Measurements from ENCODE around the gene FMNL2.

Gene FMNL2

DNA sequence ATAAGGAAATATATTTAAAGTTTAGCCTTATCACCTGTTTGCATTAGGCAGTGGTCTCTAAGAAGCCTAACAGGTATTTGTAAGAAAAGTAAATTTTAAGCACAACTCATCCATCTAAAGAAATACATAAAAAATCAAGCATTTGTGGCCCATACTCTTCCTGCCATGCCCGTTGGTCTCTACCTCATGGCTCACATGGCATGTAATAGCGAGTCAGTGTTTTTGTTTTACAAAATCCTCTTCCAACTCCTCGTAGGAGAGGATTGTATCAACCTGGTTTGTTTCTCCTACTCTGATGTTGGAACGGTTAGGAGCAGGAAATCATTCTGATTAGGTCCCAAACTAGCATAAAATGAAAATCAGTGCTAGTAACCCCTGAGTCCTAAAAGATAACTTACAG is 91.8 kb downstream of the FMNL2 start:
- no peak for DNase-seq (ENCODE audit: low spot score)

- no peak for DNase-seq (ENCODE audit: low spot score)
These were observed 92.9 kb downstream of the FMNL2 start for GRCh38 chr2:152427902-152428301.

DNA sequence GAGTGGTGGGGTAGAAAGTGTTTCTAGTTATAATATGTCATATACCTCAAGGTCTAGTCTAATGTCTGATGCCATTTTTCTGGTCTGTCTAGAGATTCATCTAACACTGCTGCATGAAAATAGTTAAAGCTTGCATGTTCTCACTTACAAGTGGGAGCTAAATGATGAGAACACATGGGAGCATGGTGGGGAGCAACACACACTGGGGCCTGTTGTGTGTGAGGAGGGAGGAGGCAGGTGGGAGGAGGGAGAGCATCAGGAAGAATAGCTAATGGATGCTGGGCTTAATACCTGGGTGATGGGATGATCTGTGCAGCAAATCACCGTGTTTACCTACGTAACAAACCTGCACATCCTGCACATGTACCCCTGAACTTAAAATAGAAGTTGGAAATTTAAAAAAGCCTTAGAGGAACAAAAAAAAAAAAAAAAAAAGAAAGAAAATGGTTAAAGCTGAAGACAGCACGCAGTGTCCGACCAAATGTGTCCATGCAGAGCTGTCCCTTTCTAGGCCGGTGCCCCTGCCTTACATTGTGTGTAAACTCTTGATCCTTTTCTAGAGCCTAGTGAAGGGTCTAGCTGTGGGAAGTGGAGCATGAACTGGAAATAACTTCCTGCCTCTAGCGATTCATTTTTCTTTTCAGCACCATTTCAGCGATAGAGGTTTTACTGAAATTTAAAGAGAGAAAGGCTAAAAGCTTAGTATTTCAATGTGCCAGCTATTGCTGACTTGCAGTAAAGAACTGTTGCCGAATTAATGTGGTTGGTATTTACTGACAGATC is 94.0 kb downstream of the FMNL2 start:
- DNase-seq (ENCODE audit: low spot score), result no peak

GRCh38 chr2:152430876-152431275 is 95.9 kb downstream of the FMNL2 start:
- DNase-seq (ENCODE audit: low spot score), result no peak

DNA sequence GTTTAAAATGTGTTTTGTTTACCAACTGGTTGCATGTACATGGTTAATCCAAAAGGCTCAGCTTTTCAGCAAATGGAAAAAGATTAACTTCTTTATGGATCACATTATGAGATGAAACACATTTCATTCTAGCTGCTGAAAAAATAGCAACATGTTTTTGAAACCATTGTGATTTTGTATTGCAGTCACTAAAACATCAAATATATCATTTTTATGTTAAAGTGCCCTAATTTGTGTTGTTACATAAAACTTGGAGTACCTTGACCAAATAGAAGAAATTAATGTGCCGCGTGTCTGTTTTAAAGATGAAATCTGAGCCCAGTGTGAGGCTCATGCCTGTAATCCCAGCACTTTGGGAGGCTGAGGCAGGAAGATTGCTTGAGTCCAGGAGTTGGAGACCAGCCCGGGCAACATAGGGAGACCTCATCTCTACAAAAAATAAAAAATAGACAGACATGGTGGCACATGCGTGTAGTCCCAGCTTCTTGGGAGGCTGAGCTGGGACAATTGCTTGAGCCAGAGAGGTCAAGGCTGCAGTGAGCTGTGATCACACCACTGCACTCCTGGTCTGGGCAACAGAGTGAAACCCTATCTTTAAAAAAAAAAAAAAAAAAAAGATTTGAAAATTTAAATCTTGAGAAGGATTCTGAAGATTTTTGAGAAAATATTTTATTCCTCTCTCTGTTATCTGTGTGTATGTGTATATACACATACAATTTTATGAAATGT is 96.6 kb downstream of the FMNL2 start:
- no peak for DNase-seq (ENCODE audit: low spot score)

DNA sequence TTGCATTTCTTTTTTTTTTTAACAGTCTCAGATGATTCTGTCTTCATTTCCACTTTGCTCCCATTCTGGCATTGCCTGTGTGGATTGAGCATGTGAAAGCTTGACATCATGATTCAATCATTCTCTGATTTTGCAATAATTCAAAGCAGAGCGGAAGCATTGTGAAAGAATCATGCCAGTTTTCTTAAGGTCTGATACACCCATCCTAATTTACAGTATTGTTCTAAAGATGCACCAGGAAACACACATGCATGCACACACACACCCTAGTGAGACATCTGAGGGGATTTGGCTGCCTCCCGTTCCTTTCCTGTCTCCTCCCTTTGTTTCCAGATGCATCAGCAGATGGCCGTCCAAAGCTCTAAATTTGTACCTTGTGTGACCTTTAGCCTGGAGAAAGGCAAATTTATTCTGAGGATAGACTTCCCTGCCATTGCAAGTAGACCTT is 97.3 kb downstream of the FMNL2 start:
- DNase-seq (ENCODE audit: low spot score), result no peak

DNA sequence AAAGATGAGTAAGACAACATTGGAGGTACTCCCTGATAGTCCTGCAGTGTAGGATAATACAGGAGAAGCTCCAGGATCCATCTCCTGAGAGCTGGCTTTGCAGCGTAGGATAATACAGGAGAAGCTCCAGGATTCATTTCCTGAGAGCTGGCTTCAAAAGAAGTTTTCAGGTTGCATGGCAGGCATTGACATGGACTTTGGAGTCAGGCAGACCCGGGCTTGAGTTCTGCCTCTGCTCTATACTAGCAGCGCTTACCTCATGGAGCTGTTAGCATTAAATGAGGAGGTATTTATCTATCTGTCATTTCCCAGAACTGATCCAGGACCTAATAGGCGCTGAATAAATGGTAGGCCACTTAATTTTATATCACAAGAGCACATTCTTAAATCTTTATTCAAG is 97.8 kb downstream of the FMNL2 start:
- no peak for DNase-seq (ENCODE audit: low spot score)

GRCh38 chr2:152433289-152433688 is 98.3 kb downstream of the FMNL2 start:
- no peak for DNase-seq (ENCODE audit: low spot score)

DNA sequence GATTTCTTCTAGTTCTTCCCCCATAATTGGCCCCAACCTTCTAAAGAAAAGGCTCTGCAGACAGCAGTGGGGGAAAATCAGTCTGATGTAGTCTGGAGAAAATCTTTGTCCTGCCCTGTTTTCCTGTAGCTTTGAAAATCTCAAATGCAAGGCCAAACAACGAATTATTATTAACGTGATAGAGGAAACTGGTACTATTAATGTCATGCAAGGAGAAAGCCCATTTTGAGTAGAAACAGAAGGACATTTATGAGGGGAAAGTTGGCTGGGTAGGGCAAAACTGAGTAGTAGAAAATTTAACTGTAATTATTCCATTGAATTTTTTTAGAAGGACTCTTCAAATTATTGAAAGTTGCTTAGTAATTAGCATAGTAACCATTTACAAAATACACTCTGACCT is 98.8 kb downstream of the FMNL2 start:
- DNase-seq (ENCODE audit: low spot score), result no peak

GRCh38 chr2:152434395-152435182 is 99.6 kb downstream of the FMNL2 start:
- DNase-seq (ENCODE audit: low spot score), result no peak

DNA sequence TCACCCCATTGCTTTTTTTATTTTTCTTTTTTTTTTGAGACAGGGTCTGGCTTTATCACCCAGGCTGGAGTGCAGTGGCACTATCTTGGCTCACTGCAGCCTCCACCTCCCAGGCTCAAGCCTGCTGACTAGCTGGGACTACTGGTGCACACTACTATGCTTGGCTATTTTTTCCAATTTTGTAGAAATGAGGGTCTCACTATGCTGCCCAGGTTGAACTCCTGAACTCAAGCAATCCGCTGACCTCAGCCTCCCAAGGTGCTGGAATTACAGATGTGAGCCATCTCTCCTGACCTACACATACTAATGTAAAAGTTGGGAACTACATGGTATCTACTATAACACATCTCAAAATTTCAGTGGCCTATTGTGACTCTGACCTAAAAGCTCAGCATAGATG is 101.2 kb downstream of the FMNL2 start:
- no peak for DNase-seq (ENCODE audit: low spot score)

GRCh38 chr2:152437276-152438108 is 102.5 kb downstream of the FMNL2 start:
- DNase-seq (ENCODE audit: low spot score), result no peak

GRCh38 chr2:152440049-152440448 is 105.1 kb downstream of the FMNL2 start:
- no peak for DNase-seq (ENCODE audit: low spot score)

DNA sequence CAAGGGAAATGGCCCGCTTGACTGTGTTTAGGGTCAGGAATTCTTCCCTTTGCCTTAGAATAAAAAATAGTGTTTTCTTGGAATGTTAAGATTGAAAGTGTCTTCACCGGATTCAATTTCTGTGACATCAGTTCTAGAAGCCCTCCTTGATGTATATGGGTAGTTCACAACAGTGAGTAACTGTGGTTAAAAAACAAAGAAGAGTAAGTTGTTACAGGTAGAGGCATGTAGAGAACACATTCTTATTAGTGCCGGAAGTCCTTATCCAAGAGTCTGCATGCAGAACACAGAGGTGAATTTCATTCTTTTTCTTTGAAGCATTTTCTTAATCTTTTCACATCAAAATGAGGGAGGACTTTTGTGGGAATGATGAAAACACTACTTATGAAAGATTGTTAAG is 105.5 kb downstream of the FMNL2 start:
- DNase-seq (ENCODE audit: low spot score), result no peak

DNA sequence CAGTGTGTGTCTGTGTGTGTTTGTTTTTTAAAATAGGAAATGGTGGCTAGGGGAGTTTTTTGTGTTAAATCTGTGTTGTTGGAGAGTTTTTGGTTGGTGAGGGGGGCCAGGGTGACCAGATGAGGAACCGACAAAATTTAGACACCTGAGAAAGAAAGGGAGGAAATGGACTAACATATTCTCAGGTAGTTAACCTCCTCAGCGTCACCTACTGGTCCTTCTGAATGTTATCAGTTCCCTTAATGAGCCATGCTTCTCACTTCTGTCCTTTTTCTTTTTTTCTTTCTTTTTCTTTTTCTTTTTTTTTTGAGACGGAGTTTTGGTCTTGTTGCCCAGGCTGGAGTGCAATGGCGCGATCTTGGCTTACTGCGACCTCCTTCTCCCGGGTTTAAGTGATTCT is 107.0 kb downstream of the FMNL2 start:
- DNase-seq (ENCODE audit: low spot score), result no peak

DNA sequence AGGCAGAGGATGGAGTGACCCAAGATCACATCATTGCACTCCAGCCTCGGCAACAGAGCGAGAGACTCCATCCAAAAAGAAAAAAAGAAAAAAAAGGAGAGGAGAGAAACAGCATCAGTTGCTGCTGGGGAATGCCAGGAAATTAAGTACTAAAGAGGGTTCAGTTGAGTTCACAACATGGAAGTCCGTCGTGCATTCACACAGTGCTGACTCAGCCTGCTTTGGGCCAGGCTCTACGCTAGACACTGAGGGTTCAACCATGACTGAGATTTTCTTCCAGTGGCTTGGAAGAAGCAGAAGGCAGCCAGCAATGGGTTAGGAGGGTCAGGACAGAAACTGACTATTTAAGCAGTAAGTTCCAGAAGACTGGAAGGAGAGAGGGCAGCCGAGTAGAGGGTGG is 108.8 kb downstream of the FMNL2 start:
- no peak for DNase-seq (ENCODE audit: low spot score)

- DNase-seq (ENCODE audit: low spot score), result no peak
These were observed 109.5 kb downstream of the FMNL2 start for GRCh38 chr2:152444448-152444847.

- DNase-seq (ENCODE audit: low spot score), result no peak
These were observed 110.4 kb downstream of the FMNL2 start for GRCh38 chr2:152445375-152445774.

DNA sequence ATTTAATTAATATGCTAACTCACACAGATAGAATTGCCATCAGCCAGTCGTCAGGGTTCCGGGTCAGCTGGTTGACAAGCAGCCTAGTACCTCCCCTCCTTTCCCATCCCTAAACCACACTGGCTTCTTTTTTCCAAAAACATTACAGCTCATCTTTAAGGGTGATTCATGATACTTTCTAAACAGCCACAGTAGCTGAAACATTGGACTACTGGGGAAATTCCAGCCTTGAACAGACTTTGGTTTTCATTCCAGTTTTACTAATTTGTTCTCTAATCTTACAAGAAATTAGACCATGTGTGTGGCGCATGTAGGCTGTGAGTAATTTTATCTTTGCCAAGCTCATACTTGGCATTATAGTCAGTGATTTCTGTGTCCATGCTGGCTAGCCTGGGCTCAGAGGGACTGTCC is 110.8 kb downstream of the FMNL2 start:
- no peak for DNase-seq (ENCODE audit: low spot score)

- no peak for DNase-seq (ENCODE audit: low spot score)
These were observed 111.2 kb downstream of the FMNL2 start for GRCh38 chr2:152446213-152446612.

DNA sequence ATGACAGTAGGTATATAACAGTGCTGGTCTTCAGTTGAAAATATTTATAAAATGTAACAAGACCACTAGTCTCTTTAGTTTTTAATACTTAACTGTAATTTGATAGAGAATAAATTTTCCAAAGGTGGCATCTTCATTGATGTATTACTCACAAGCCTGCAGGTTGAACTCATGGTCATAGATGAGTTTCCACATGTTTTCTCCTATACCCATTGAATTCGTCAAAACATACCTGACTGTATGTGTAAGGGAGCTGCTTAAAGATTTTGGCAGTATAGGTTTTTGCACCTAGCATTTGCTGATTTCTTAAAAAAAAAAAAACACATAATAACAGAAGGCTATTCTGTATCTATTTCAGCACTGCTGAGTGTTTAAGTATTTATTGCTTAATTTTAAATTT is 112.9 kb downstream of the FMNL2 start:
- no peak for DNase-seq (ENCODE audit: low spot score)

DNA sequence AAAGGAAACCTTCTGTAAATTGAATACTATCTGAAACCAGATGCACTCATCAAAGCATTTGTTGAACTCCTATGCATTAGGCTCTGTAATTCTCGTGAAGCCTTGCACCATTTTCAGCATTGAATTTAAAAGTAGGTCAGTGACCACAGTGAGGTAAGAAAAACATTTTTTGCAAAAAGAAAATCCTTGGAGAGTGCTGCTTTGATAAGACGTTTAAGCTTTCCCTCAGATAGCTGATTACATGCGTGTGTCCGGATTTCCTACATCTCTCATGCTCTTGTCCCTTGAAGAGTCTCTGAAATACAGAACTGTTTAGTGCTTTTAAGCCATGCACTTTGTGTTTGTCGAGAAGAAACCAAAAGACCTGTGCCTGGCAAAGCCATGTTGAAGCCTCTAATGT is 113.6 kb downstream of the FMNL2 start:
- DNase-seq (ENCODE audit: low spot score), result no peak
